Measurements from ENCODE around the gene TBC1D14.

The TBC1D14 gene

GRCh38 chr4:7045553-7045952, 135.9 kb downstream of the TBC1D14 start:
- DNase-seq: no peak
- TF ChIP-seq, protein P1, sequence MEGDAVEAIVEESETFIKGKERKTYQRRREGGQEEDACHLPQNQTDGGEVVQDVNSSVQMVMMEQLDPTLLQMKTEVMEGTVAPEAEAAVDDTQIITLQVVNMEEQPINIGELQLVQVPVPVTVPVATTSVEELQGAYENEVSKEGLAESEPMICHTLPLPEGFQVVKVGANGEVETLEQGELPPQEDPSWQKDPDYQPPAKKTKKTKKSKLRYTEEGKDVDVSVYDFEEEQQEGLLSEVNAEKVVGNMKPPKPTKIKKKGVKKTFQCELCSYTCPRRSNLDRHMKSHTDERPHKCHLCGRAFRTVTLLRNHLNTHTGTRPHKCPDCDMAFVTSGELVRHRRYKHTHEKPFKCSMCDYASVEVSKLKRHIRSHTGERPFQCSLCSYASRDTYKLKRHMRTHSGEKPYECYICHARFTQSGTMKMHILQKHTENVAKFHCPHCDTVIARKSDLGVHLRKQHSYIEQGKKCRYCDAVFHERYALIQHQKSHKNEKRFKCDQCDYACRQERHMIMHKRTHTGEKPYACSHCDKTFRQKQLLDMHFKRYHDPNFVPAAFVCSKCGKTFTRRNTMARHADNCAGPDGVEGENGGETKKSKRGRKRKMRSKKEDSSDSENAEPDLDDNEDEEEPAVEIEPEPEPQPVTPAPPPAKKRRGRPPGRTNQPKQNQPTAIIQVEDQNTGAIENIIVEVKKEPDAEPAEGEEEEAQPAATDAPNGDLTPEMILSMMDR (IDR thresholded peaks at IDR 0.05; ENCODE audit: low read depth, low read length): no peak
- Histone ChIP-seq H3K9me3 (ENCODE audit: severe bottlenecking) (no peaks in the 10 kb centered on the region), H3K4me3 (ENCODE audit: low read depth, low read length) (no peak overlapping the region), H3K27ac (no peak overlapping the region), H3K27me3 (ENCODE audit: insufficient read depth, low read depth, severe bottlenecking) (no peaks in the 10 kb centered on the region), H3K36me3 (peaks cover 18% of the 10 kb centered on the region)

DNA sequence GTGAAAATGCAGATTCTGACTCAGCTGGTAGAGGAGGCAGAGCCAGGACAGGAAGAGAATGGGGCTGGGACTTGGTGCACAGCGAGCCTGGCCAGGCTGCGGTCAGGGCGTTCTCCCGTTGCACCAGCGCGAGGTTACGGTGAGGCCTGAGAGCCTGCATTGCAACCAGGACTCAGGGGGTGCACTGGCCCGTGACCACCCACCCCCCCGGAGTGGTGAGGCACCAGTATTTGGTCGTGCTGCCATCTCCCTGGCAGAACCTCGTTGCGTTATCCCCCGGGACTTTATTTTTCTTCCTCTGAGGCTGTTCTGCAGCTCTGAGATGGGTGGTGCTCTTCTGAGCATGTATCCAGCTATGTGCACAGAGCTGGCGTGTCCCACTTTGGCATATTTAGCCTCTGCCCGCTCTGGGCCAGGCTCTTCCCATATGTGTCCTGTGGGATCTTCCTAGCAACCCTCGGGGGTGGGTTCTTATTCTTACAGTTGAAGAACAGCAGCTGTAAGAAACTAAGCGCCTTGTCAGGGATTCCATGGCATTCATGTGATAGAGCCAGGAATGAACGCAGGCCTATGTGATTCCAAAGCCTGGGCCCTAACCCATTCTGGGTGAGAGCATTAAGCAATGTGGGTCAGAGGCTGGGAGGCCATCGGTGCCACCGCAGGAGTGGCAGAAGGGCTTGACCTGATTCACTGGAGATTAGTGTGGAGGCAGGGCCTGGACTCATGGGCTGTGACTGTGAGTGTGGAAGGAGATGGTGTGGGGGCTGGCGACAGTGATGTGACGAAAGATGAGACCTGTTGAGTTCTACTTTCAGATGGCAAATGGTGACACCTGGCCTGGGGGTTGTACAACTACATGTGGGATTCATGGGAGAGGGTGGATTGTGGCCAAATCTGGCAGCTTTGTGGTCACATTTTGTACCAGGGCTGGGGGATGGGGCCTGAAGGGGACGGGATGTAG, 136.6 kb downstream of the TBC1D14 start:
- Histone ChIP-seq H3K36me3 (peaks cover 18% of the 10 kb centered on the region), H3K4me3 (ENCODE audit: low read depth, low read length) (no peak overlapping the region), H3K27ac (no peak overlapping the region), H3K9me3 (ENCODE audit: severe bottlenecking) (no peaks in the 10 kb centered on the region), H3K27me3 (ENCODE audit: insufficient read depth, low read depth, severe bottlenecking) (no peaks in the 10 kb centered on the region)
- TF ChIP-seq, protein P1 (IDR thresholded peaks at IDR 0.05; ENCODE audit: low read depth, low read length): no peak
- no peak for DNase-seq

DNA sequence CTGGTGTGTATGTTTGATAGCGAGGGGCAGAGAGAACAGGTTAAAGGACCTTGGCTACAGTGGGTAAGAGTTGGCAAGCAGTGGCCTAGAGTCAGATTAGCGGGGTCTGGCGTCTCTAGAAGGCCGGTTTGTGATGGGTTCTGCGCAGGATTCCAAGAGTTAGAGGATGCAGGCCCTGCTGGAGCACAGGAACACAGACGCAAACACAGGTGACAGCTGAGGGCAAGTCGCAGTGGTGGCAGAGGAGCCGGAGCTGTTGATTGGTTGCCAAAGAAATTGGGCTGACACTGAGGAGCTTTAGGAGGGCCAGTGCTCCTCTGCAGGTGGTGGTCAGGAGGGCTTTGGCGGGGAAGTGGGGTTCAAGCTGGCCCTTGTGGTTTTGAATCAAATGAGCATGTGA, 137.3 kb downstream of the TBC1D14 start:
- Histone ChIP-seq H3K4me3 (ENCODE audit: low read depth, low read length) (no peak overlapping the region), H3K27me3 (ENCODE audit: insufficient read depth, low read depth, severe bottlenecking) (no peaks in the 10 kb centered on the region), H3K27ac (no peak overlapping the region), H3K36me3 (peaks cover 18% of the 10 kb centered on the region), H3K9me3 (ENCODE audit: severe bottlenecking) (no peaks in the 10 kb centered on the region)
- no peak for DNase-seq
- TF ChIP-seq, protein P1 (IDR thresholded peaks at IDR 0.05; ENCODE audit: low read depth, low read length): no peak

- no peak overlapping the region for H3K27ac ChIP-seq
- no peak overlapping the region for H3K4me3 ChIP-seq (ENCODE audit: low read depth, low read length)
- TF ChIP-seq, protein P1 (IDR thresholded peaks at IDR 0.05; ENCODE audit: low read depth, low read length): no peak
- no peaks in the 10 kb centered on the region for H3K27me3 ChIP-seq (ENCODE audit: insufficient read depth, low read depth, severe bottlenecking)
- no peaks in the 10 kb centered on the region for H3K9me3 ChIP-seq (ENCODE audit: severe bottlenecking)
- H3K36me3 ChIP-seq: peaks cover 21% of the 10 kb centered on the region
- DNase-seq: no peak
Observed at GRCh38 chr4:7048642-7049041, 139.0 kb downstream of the TBC1D14 start.

- Histone ChIP-seq H3K27me3 (ENCODE audit: insufficient read depth, low read depth, severe bottlenecking) (no peaks in the 10 kb centered on the region), H3K27ac (no peak overlapping the region), H3K36me3 (peaks cover 22% of the 10 kb centered on the region), H3K4me3 (ENCODE audit: low read depth, low read length) (no peak overlapping the region), H3K9me3 (ENCODE audit: severe bottlenecking) (no peaks in the 10 kb centered on the region)
- TF ChIP-seq, protein P1 (IDR thresholded peaks at IDR 0.05; ENCODE audit: low read depth, low read length): no peak
- DNase-seq: no peak
Observed at GRCh38 chr4:7049295-7049694, 139.7 kb downstream of the TBC1D14 start.
